ENCODE measurements around the gene C6orf89.
"Not testable (repeated sequence)": the region's sequence is repeated elsewhere in the genome, so short reads cannot be mapped to it uniquely, and the experiment has no call there.

The C6orf89 gene

GRCh38 chr6:36938536-36938935 is 52.8 kb downstream of the C6orf89 start:
- Histone ChIP-seq H3K79me2 (ENCODE audit: control insufficient read depth, insufficient read depth, low read length) (no peaks in the 10 kb centered on the region), H3K9ac (ENCODE audit: low read length) (no peak overlapping the region), H2AK5ac (ENCODE audit: low read length) (no peak overlapping the region), H3K36me3 (ENCODE audit: control insufficient read depth, insufficient read depth, low read length) (no peaks in the 10 kb centered on the region), H4K8ac (ENCODE audit: low read depth, low read length) (no peak overlapping the region), H4K5ac (ENCODE audit: low read length) (no peak overlapping the region), H3K18ac (ENCODE audit: low read length) (no peak overlapping the region), H3K23ac (ENCODE audit: low read length) (no peak overlapping the region), H3K27ac (ENCODE audit: low read depth, low read length) (no peak overlapping the region), H3K4me1 (ENCODE audit: control insufficient read depth, low read depth, low read length) (no peaks in the 10 kb centered on the region), H2BK120ac (ENCODE audit: low read depth, low read length) (no peak overlapping the region), H3K4me3 (ENCODE audit: low read length) (no peak overlapping the region), H3K27me3 (ENCODE audit: insufficient read depth, low read length, poor library complexity) (no peaks in the 10 kb centered on the region), H3K4ac (ENCODE audit: low read depth, low read length) (no peak overlapping the region), H2BK5ac (ENCODE audit: low read length) (no peak overlapping the region), H3K79me1 (ENCODE audit: low read length) (no peaks in the 10 kb centered on the region), H3K56ac (ENCODE audit: low read length) (no peak overlapping the region), H2BK15ac (replicated peaks; ENCODE audit: low read depth) (no peak overlapping the region), H3K4me2 (ENCODE audit: low read length) (no peak overlapping the region)
- no peak for DNase-seq
- no CpG with 5 or more reads among the region's 4 CpGs for WGBS (ENCODE audit: extremely low coverage, insufficient coverage, low lambda C conversion rate)

DNA sequence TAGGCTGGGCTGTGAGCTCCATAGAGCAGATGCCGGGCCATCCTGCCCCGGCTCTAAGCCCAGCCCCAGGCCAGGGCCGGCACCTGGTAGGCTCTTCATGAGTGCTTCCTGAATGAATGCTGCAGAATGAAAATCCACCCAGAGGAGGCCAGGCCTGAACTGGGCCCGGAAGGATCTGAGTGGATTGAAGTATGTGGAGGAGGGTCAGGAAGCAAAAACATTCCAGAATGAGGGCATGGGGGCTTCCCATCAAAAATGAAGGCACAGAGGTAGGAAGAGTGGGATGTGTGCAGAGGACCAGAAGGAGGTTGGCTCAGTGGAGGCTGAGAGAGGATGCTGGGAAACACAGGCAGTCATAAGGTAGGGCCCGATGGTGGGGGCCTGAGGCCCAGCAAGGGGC is 53.3 kb downstream of the C6orf89 start:
- not testable (repeated sequence) for H3K79me2 ChIP-seq (ENCODE audit: control insufficient read depth, insufficient read depth, low read length); H3K4me2 ChIP-seq (ENCODE audit: low read length); H2BK15ac ChIP-seq (replicated peaks; ENCODE audit: low read depth); H3K27ac ChIP-seq (ENCODE audit: low read depth, low read length); H4K8ac ChIP-seq (ENCODE audit: low read depth, low read length); H3K56ac ChIP-seq (ENCODE audit: low read length); H3K23ac ChIP-seq (ENCODE audit: low read length); H3K36me3 ChIP-seq (ENCODE audit: control insufficient read depth, insufficient read depth, low read length); H3K4me3 ChIP-seq (ENCODE audit: low read length); H3K18ac ChIP-seq (ENCODE audit: low read length); DNase-seq; H3K79me1 ChIP-seq (ENCODE audit: low read length); H3K4me1 ChIP-seq (ENCODE audit: control insufficient read depth, low read depth, low read length); H3K4ac ChIP-seq (ENCODE audit: low read depth, low read length); H2BK5ac ChIP-seq (ENCODE audit: low read length); H3K9ac ChIP-seq (ENCODE audit: low read length); H3K27me3 ChIP-seq (ENCODE audit: insufficient read depth, low read length, poor library complexity); H2BK120ac ChIP-seq (ENCODE audit: low read depth, low read length); H4K5ac ChIP-seq (ENCODE audit: low read length); H2AK5ac ChIP-seq (ENCODE audit: low read length)
- no CpG with 5 or more reads among the region's 5 CpGs for WGBS (ENCODE audit: extremely low coverage, insufficient coverage, low lambda C conversion rate)

DNA sequence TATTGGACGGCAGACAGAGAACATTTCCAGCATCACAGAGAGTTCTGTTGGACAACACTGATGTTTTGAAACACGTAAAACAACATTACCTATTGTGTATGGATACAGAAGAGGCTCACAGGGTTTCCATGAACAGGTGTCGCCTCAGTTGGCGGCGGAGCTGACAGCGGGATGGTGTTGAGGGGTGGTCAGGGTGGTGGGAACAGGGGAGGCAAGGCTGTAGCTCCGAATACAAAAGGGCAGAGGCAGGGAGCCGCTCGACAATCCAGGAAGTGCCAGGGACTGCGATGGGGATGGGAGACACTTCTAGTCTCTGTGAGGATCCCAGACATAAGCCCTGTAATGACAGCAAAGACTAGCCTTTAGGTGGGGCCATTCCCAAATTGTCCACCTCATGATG is 54.3 kb downstream of the C6orf89 start:
- H3K79me2 ChIP-seq (ENCODE audit: control insufficient read depth, insufficient read depth, low read length) = no peaks in the 10 kb centered on the region
- no peak overlapping the region for H3K4me2 ChIP-seq (ENCODE audit: low read length)
- no peak overlapping the region for H3K18ac ChIP-seq (ENCODE audit: low read length)
- H3K9ac ChIP-seq (ENCODE audit: low read length) = no peak overlapping the region
- H3K36me3 ChIP-seq (ENCODE audit: control insufficient read depth, insufficient read depth, low read length) = no peaks in the 10 kb centered on the region
- no peak overlapping the region for H3K4ac ChIP-seq (ENCODE audit: low read depth, low read length)
- H2BK5ac ChIP-seq (ENCODE audit: low read length) = no peak overlapping the region
- DNase-seq = no peak
- H3K27ac ChIP-seq (ENCODE audit: low read depth, low read length) = no peak overlapping the region
- H2BK15ac ChIP-seq (replicated peaks; ENCODE audit: low read depth) = no peak overlapping the region
- H3K56ac ChIP-seq (ENCODE audit: low read length) = no peak overlapping the region
- no peaks in the 10 kb centered on the region for H3K79me1 ChIP-seq (ENCODE audit: low read length)
- no CpG with 5 or more reads among the region's 10 CpGs for WGBS (ENCODE audit: extremely low coverage, insufficient coverage, low lambda C conversion rate)
- H3K4me3 ChIP-seq (ENCODE audit: low read length) = no peak overlapping the region
- H3K4me1 ChIP-seq (ENCODE audit: control insufficient read depth, low read depth, low read length) = no peaks in the 10 kb centered on the region
- no peak overlapping the region for H4K5ac ChIP-seq (ENCODE audit: low read length)
- H2BK120ac ChIP-seq (ENCODE audit: low read depth, low read length) = no peak overlapping the region
- no peak overlapping the region for H4K8ac ChIP-seq (ENCODE audit: low read depth, low read length)
- no peak overlapping the region for H3K23ac ChIP-seq (ENCODE audit: low read length)
- H2AK5ac ChIP-seq (ENCODE audit: low read length) = no peak overlapping the region
- H3K27me3 ChIP-seq (ENCODE audit: insufficient read depth, low read length, poor library complexity) = no peaks in the 10 kb centered on the region

DNA sequence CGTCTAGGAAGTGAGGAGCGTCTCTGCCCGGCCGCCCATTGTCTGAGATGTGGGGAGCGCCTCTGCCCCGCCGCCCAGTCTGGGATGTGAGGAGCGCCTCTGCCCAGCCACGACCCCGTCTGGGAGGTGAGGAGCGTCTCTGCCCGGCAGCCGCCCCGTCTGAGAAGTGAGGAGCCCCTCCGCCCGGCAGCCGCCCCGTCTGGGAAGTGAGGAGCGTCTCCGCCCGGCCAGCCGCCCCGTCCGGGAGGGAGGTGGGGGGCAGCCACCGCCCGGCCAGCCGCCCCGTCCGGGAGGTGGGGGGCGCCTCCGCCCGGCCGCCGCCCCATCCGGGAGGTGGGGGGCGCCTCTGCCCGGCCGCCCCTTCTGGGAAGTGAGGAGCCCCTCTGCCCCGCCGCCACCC is 55.8 kb downstream of the C6orf89 start:
- H3K4me2 ChIP-seq (ENCODE audit: low read length) = not testable (repeated sequence)

GRCh38 chr6:36942329-36942728 is 56.6 kb downstream of the C6orf89 start:
- not testable (repeated sequence) for H2BK120ac ChIP-seq (ENCODE audit: low read depth, low read length); H2BK5ac ChIP-seq (ENCODE audit: low read length); H3K4me1 ChIP-seq (ENCODE audit: control insufficient read depth, low read depth, low read length); H3K18ac ChIP-seq (ENCODE audit: low read length); H3K4me3 ChIP-seq (ENCODE audit: low read length); H3K79me2 ChIP-seq (ENCODE audit: control insufficient read depth, insufficient read depth, low read length); H4K8ac ChIP-seq (ENCODE audit: low read depth, low read length); H3K36me3 ChIP-seq (ENCODE audit: control insufficient read depth, insufficient read depth, low read length); H3K23ac ChIP-seq (ENCODE audit: low read length); H3K27me3 ChIP-seq (ENCODE audit: insufficient read depth, low read length, poor library complexity); H2AK5ac ChIP-seq (ENCODE audit: low read length); H3K56ac ChIP-seq (ENCODE audit: low read length); H3K4me2 ChIP-seq (ENCODE audit: low read length); H4K5ac ChIP-seq (ENCODE audit: low read length); H3K9ac ChIP-seq (ENCODE audit: low read length); H3K4ac ChIP-seq (ENCODE audit: low read depth, low read length); H2BK15ac ChIP-seq (replicated peaks; ENCODE audit: low read depth); H3K79me1 ChIP-seq (ENCODE audit: low read length); DNase-seq; H3K27ac ChIP-seq (ENCODE audit: low read depth, low read length)
- WGBS (ENCODE audit: extremely low coverage, insufficient coverage, low lambda C conversion rate) = no CpG with 5 or more reads among the region's 2 CpGs

More for the DNA sequence above, 55.8 kb downstream of the C6orf89 start:
- not testable (repeated sequence) for H4K5ac ChIP-seq (ENCODE audit: low read length); H2BK5ac ChIP-seq (ENCODE audit: low read length); H3K27me3 ChIP-seq (ENCODE audit: insufficient read depth, low read length, poor library complexity); H3K79me2 ChIP-seq (ENCODE audit: control insufficient read depth, insufficient read depth, low read length); H3K9ac ChIP-seq (ENCODE audit: low read length); H3K79me1 ChIP-seq (ENCODE audit: low read length); H4K8ac ChIP-seq (ENCODE audit: low read depth, low read length); H2AK5ac ChIP-seq (ENCODE audit: low read length); H3K23ac ChIP-seq (ENCODE audit: low read length); H2BK120ac ChIP-seq (ENCODE audit: low read depth, low read length); H2BK15ac ChIP-seq (replicated peaks; ENCODE audit: low read depth); H3K4me1 ChIP-seq (ENCODE audit: control insufficient read depth, low read depth, low read length); H3K56ac ChIP-seq (ENCODE audit: low read length); H3K4ac ChIP-seq (ENCODE audit: low read depth, low read length); H3K27ac ChIP-seq (ENCODE audit: low read depth, low read length); DNase-seq; H3K18ac ChIP-seq (ENCODE audit: low read length); H3K36me3 ChIP-seq (ENCODE audit: control insufficient read depth, insufficient read depth, low read length); H3K4me3 ChIP-seq (ENCODE audit: low read length)
- no CpG with 5 or more reads among the region's 40 CpGs for WGBS (ENCODE audit: extremely low coverage, insufficient coverage, low lambda C conversion rate)

DNA sequence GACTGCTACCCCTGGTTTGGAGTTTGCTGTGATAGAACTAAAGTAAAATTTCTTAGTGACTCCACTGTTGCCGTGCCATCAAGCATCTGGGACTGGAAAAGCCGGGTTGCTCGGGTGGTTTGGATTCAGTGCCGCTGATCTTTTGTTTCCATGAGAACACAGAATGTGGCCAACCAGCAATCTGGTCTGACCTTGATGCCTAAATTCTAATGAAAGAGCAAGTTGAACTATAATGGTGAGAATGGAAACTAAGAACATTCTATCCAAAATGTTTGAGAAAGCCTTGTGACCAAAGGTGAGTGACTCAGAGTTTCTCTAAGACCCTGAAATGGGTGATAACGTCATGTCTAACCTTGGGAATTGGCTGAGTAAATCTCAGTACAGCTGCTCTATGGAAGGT is 58.9 kb downstream of the C6orf89 start:
- Histone ChIP-seq H4K8ac (ENCODE audit: low read depth, low read length) (no peak overlapping the region), H2BK15ac (replicated peaks; ENCODE audit: low read depth) (no peak overlapping the region), H3K4ac (ENCODE audit: low read depth, low read length) (no peak overlapping the region), H2BK5ac (ENCODE audit: low read length) (no peak overlapping the region), H3K4me3 (ENCODE audit: low read length) (no peak overlapping the region), H3K79me1 (ENCODE audit: low read length) (no peaks in the 10 kb centered on the region), H4K5ac (ENCODE audit: low read length) (no peak overlapping the region), H3K27me3 (ENCODE audit: insufficient read depth, low read length, poor library complexity) (no peaks in the 10 kb centered on the region), H3K23ac (ENCODE audit: low read length) (no peak overlapping the region), H3K27ac (ENCODE audit: low read depth, low read length) (no peak overlapping the region), H3K9ac (ENCODE audit: low read length) (no peak overlapping the region), H3K4me1 (ENCODE audit: control insufficient read depth, low read depth, low read length) (no peaks in the 10 kb centered on the region), H3K18ac (ENCODE audit: low read length) (no peak overlapping the region), H3K36me3 (ENCODE audit: control insufficient read depth, insufficient read depth, low read length) (no peaks in the 10 kb centered on the region), H3K56ac (ENCODE audit: low read length) (no peak overlapping the region), H3K79me2 (ENCODE audit: control insufficient read depth, insufficient read depth, low read length) (no peaks in the 10 kb centered on the region), H3K4me2 (ENCODE audit: low read length) (no peak overlapping the region), H2BK120ac (ENCODE audit: low read depth, low read length) (no peak overlapping the region), H2AK5ac (ENCODE audit: low read length) (no peak overlapping the region)
- no peak for DNase-seq
- no CpG with 5 or more reads among the region's 5 CpGs for WGBS (ENCODE audit: extremely low coverage, insufficient coverage, low lambda C conversion rate)
